Activated naive CD8-positive, alpha-beta T cell treated with anti-CD3 and anti-CD28 coated beads, Interleukin-2, amount 50 U/mL, for 24 hours (primary cell): ENCODE results near the gene NBR1.
A peak's percentile ranks its signal among the peaks of the same experiment; 100 is the strongest.
"Not testable (repeated sequence)": the region's sequence is repeated elsewhere in the genome, so short reads cannot be mapped to it uniquely, and the experiment has no call there.

ENCODE experiments used
- ATAC-seq: fragments of 150-1000 bp; cut with Tn5 transposase; one replicate; pipeline ENCODE4 v1.10.0; 2021
- DNase-seq: peaks from one replicate; pipeline ENCODE4 v3.0.0; 2021
- H3K27ac Mint-ChIP-seq: one replicate; pipeline ENCODE4 v1.8.0; 2021; ENCODE audit warnings: mild to moderate bottlenecking, mixed read lengths
- H3K27me3 Mint-ChIP-seq: one replicate; pipeline ENCODE4 v1.8.0; 2021; ENCODE audit warnings: mixed read lengths
- H3K36me3 Mint-ChIP-seq: one replicate; pipeline ENCODE4 v1.8.0; 2021; ENCODE audit warnings: low read depth, mixed read lengths
- H3K4me1 Mint-ChIP-seq: one replicate; pipeline ENCODE4 v1.8.0; 2021; ENCODE audit warnings: mixed read lengths
- H3K4me3 Mint-ChIP-seq: one replicate; pipeline ENCODE4 v1.8.0; 2021; ENCODE audit warnings: mild to moderate bottlenecking, moderate library complexity, mixed read lengths
- H3K9me3 Mint-ChIP-seq: one replicate; pipeline ENCODE4 v1.8.0; 2021; ENCODE audit warnings: mixed read lengths

The NBR1 gene

DNA sequence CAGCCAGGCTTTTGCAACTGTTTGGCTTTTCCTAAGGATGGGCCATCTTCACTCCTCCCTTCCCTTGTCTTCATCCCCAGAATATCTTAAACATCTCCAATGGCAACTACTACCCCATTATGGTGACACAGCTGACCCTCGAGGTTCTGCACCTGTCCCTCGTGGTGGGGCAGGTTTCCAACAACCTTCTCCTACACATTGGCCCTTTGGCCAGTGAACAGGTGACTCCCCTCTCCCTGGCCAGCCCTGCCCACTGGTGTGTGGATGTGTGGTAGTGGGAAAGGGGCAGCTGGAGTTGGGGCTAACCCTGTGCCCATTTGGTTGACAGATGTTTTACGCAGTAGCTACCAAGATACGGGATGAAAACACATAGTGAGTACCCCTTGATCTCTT is 45.4 kb downstream of the NBR1 start:
- peaks cover 42% of the 10 kb centered on the region for H3K4me1 Mint-ChIP-seq
- no peaks in the 10 kb centered on the region for H3K9me3 Mint-ChIP-seq
- H3K36me3 Mint-ChIP-seq, result peaks cover 16% of the 10 kb centered on the region
- H3K27me3 Mint-ChIP-seq, result no peaks in the 10 kb centered on the region
- ATAC-seq (no peak), DNase-seq (no peak)
- no peak overlapping the region for H3K27ac Mint-ChIP-seq
- H3K4me3 Mint-ChIP-seq, result no peak overlapping the region

DNA sequence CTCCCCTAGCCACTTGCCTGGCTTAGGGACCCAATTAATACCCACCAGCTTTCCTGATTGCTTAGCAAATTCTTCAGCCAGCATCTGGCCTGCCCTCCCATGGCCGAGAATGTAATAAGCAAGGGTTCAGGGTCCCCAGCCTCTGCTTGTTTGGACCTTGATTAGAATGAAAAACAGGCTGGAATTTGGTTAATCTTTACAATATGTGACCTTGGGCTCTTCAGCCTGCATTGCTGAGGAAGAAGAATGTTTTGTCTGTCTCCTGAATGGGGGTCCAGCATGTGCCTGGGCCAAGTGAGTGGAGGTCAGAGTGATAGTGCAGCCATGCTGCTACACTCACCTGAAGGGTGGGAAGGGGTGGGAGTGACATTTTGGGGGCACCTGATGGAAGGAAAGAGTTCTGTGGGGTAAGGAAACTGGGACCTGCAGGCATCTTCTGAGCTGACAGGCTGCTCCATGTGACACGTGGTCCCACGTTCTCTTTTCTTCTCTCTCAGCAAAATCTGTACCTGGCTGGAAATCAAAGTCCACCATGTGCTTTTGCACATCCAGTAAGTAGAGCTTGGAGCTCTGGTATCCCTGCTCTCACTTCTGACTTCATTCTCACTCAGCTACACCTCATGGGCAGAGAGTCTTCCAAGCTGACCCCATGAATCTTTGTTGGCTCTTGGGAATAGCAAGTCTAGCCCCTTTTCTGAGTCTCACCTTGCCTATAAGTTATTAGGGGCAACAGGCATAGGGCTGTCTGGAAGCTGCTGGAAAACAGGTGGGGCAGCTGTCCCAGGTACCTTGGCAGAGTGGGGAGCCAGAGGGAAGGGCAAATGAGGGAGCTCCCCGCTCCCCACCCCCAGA is 46.0 kb downstream of the NBR1 start:
- H3K36me3 Mint-ChIP-seq, result peaks cover 16% of the 10 kb centered on the region
- H3K27ac Mint-ChIP-seq, result peak overlapping the region; percentile 81
- no peak for ATAC-seq
- H3K9me3 Mint-ChIP-seq, result no peaks in the 10 kb centered on the region
- peaks cover 41% of the 10 kb centered on the region for H3K4me1 Mint-ChIP-seq
- no peak overlapping the region for H3K4me3 Mint-ChIP-seq
- DNase-seq, result no peak
- H3K27me3 Mint-ChIP-seq, result no peaks in the 10 kb centered on the region

DNA sequence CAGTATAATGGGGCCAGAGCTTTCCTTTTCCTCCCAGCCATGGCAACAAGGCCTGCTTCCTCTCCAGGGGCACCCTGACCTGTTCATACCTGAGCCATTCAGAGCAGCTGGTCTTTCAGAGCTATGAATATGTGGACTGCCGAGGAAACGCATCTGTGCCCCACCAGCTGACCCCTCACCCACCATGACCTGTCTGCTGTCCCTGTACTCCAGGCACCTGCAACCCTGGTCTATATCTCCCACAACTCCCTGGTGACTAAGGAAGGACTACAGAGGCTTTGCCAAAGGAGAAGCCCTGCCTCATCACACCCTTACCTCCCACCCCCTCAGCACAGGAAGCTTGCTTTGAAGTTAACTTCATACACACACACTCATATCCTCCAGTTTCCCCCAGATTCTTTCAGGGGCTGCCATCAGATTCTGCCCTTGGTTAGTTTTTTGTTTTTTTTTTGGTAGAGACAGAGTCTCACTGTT is 46.6 kb downstream of the NBR1 start:
- Mint-ChIP-seq H3K4me1 (peaks cover 36% of the 10 kb centered on the region), H3K27me3 (no peaks in the 10 kb centered on the region), H3K27ac (peak overlapping the region; percentile 81), H3K9me3 (no peaks in the 10 kb centered on the region), H3K4me3 (no peak overlapping the region), H3K36me3 (peaks cover 16% of the 10 kb centered on the region)
- ATAC-seq, result peak; percentile 90
- DNase-seq, result no peak

DNA sequence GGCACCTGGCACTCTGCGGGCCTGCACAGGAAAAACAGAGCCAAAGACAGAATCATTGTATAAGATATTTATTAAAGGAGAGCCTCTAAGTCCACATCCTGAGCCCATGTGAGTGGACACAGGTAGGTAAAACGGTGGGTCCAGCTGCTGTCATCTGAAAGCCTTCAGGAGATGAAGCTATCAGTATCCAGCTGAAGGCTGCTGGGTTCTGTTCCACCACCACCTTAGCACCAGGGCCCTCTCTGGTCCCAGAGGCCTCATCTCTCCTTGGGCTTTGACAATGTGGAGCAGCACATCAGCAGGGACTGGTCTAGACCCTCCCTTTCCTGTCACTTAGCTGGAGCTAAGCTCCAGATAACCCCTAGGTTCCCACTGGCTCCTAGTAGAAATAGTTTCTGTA is 48.0 kb downstream of the NBR1 start:
- no peak overlapping the region for H3K4me3 Mint-ChIP-seq
- H3K4me1 Mint-ChIP-seq, result peaks cover 23% of the 10 kb centered on the region
- ATAC-seq (no peak), DNase-seq (no peak)
- H3K27me3 Mint-ChIP-seq, result no peaks in the 10 kb centered on the region
- peaks cover 20% of the 10 kb centered on the region for H3K36me3 Mint-ChIP-seq
- H3K9me3 Mint-ChIP-seq, result no peaks in the 10 kb centered on the region
- H3K27ac Mint-ChIP-seq, result no peak overlapping the region

DNA sequence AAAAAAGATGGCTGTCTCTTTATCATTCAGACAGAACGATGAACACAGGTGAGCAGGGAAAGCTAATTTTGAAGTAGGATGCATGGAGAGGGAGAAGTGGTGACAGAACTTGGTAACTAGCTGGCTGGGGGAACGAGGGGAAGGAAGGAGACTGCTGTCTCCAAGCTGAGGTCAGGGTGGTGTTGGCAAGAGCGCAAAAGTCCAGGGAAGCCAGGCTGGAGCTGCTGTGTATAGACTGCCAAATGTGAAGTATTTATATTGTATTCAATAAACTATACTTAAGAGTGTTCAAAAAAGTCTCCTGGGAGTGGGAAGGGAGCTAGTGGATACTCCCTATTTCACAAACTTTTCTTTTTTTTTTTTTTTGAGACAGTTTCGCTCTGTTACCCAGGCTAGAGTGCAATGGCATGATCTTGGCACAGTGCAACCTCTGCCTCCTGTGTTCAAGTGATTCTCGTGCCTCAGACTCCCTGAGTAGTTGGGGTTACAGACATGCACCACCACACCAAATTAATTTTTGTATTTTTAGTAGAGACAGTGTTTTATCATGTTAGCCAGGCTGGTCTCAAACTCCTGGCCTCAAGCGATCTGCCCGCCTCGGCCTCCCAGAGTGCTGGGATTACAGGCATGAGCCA is 48.8 kb downstream of the NBR1 start:
- no peak overlapping the region for H3K27ac Mint-ChIP-seq
- no peaks in the 10 kb centered on the region for H3K9me3 Mint-ChIP-seq
- no peak overlapping the region for H3K4me3 Mint-ChIP-seq
- no peaks in the 10 kb centered on the region for H3K27me3 Mint-ChIP-seq
- DNase-seq (no peak), ATAC-seq (no peak)
- peaks cover 22% of the 10 kb centered on the region for H3K4me1 Mint-ChIP-seq
- H3K36me3 Mint-ChIP-seq, result peaks cover 20% of the 10 kb centered on the region

DNA sequence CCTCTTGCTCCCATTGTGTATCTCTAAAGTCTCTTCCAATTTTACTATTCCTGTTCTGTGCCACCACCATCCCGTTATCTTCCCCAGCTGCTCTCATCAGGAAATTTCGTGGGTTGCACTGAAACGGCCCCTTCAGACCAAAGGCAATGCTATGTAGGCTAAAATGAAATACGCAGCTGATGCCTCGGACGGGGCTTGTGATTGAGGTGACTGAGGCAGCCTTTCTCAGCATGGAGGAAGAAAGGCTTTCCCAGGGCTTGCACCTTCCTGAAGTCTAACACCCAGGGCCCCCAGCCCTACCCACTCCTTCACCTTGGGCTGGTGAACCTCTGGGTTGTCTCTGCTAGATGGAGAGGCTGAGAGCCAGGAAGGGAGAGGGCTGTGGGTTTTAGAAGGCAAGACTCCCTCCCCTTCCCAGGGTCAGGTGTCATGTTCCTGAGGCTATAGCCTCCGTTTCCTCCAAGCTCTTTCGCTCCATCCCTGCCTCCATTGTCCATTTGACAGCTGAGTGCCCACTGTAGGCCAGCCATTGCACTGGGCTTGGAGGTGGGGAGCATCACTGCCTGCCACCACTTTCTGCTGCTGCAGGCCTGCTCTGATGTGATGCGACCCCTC is 49.6 kb downstream of the NBR1 start:
- no peak overlapping the region for H3K4me3 Mint-ChIP-seq
- ATAC-seq, result no peak
- H3K36me3 Mint-ChIP-seq, result peaks cover 19% of the 10 kb centered on the region
- H3K27me3 Mint-ChIP-seq, result no peaks in the 10 kb centered on the region
- no peak overlapping the region for H3K27ac Mint-ChIP-seq
- DNase-seq, result no peak
- peaks cover 22% of the 10 kb centered on the region for H3K4me1 Mint-ChIP-seq
- H3K9me3 Mint-ChIP-seq, result no peaks in the 10 kb centered on the region

DNA sequence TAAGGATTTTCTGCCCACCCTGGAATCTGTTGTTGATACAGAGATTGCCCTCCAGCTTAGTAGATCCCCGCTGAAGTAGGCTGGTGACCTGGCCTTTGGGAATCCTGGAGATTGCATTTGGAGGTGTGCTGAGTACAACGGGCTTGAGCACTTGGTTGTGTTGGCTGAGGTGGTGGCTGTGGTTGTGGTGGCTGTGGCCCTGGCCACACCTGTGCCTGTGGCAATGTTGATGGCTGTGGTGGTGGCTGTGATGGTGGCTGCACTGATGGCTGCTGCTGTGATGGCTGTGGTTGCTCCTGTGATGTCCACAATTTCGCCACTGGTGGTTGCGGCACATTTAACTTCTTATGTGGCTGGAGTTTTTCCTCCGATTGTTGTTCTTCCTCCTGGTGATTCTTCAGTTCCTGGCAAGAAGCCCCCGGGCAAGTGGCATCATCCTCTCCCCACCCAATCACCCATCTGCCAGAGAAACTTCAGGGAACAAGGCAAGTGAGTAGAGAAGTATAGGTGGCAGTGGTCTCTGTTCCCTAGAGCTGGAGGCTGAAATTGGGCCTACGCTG is 53.2 kb downstream of the NBR1 start:
- DNase-seq (no peak), ATAC-seq (no peak)
- H3K27me3 Mint-ChIP-seq, result no peaks in the 10 kb centered on the region
- H3K4me3 Mint-ChIP-seq, result no peak overlapping the region
- peaks cover 9% of the 10 kb centered on the region for H3K36me3 Mint-ChIP-seq
- no peaks in the 10 kb centered on the region for H3K9me3 Mint-ChIP-seq
- H3K27ac Mint-ChIP-seq, result no peak overlapping the region
- H3K4me1 Mint-ChIP-seq, result no peaks in the 10 kb centered on the region

DNA sequence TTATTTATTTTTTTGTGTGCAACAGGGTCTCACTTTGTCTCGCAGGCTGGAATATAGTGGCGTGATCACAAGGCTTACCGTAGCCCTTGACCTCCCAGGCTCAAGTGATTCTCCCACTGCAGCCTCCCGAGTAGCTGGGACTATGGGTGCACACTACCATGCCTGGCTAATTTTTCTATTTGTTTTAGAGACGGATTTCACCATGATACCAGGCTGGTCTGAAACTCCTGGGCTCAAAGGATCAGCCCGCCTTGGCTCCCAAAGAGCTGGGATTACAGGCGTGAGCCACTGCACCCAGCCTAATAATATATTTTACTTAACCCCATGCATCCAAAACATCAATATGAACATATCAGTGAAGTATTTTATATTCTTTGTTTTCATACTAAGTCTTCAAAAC is 55.4 kb downstream of the NBR1 start:
- DNase-seq (no peak), ATAC-seq (no peak)
- no peaks in the 10 kb centered on the region for H3K9me3 Mint-ChIP-seq
- no peaks in the 10 kb centered on the region for H3K4me1 Mint-ChIP-seq
- H3K27me3 Mint-ChIP-seq, result no peaks in the 10 kb centered on the region
- H3K27ac Mint-ChIP-seq, result no peak overlapping the region
- no peak overlapping the region for H3K4me3 Mint-ChIP-seq
- peaks cover 7% of the 10 kb centered on the region for H3K36me3 Mint-ChIP-seq

DNA sequence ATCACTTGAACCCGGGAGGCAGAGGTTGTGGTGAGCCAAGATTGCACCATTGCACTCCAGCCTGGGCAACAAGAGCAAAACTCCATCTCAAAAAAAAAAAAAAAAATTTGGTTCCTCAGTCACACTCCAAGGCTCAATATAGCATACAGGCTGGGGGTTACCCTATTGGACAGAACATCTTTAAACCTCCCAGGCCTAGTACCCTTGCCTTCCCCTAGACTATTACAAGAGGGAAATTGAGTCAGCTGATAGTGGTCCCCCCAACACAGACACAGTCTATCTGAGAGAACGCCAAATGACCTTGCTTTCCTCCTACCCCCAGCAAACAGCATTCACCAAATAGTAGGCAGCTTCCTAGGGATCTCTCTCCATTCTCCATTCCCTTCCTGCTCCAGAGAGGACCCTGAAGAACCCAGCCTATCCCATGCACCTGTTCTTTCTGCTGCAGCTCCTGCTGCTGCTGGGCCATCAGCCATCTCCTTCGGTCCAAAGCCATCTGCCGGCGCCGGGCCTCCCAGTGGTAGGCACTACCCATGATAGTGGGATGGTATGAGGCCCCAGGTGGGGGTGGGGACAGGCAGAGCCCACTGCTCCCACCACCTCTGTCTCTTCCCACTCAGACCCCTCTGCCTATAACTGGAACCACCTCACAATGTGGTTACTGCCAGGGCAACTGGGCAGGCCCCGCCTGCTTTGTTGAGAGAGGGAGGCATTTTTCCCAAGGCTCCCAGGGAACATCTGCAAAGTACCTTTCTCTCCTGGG is 57.2 kb downstream of the NBR1 start, which contains the start of gene CCDC200:
CCDC200 (minus strand) TSS at position 604 of the 763 bp plus-strand sequence; CDS start at position 535, 69 bp downstream.
- not testable (repeated sequence) for H3K36me3 Mint-ChIP-seq, DNase-seq, H3K9me3 Mint-ChIP-seq, ATAC-seq, H3K27ac Mint-ChIP-seq, H3K4me1 Mint-ChIP-seq, H3K4me3 Mint-ChIP-seq, H3K27me3 Mint-ChIP-seq

DNA sequence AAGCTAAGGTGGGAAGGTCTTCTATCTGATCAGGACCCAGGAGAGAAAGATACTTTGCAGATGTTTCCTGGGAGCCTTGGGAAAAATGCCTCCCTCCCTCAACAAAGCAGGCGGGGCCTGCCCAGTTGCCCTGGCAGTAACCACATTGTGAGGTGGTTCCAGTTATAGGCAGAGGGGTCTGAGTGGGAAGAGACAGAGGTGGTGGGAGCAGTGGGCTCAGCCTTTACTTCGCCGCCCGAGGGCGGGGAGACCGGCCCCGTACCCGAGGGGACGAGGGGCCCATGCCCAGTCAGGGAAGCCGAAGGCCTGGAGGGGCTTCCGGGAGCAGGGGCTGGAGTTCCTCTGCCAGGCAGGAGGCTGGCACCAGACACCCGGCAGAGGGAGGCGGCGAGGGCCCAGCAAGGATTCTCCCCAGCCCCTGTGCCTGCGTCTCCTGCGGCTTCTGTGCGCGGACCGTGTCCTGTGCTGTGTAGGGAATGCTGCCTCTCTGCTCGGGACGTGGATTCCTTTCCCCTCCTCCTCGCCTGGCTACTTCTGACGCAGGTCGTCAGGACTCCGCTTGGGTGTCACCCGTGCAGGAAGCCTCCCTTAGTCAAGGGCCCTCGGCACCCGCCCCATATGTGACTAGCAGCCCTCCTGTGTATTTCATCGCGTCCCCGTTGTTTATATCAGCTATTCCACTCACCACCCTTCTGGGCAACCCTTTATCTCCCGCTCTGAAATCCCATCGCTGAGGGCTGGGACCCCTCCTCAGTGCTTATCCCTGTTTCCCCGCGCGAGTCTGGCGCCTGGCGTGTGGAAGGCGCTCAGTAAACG is 60.4 kb downstream of the NBR1 start:
- not testable (repeated sequence) for H3K9me3 Mint-ChIP-seq, ATAC-seq, DNase-seq, H3K36me3 Mint-ChIP-seq, H3K4me3 Mint-ChIP-seq, H3K4me1 Mint-ChIP-seq, H3K27me3 Mint-ChIP-seq, H3K27ac Mint-ChIP-seq

DNA sequence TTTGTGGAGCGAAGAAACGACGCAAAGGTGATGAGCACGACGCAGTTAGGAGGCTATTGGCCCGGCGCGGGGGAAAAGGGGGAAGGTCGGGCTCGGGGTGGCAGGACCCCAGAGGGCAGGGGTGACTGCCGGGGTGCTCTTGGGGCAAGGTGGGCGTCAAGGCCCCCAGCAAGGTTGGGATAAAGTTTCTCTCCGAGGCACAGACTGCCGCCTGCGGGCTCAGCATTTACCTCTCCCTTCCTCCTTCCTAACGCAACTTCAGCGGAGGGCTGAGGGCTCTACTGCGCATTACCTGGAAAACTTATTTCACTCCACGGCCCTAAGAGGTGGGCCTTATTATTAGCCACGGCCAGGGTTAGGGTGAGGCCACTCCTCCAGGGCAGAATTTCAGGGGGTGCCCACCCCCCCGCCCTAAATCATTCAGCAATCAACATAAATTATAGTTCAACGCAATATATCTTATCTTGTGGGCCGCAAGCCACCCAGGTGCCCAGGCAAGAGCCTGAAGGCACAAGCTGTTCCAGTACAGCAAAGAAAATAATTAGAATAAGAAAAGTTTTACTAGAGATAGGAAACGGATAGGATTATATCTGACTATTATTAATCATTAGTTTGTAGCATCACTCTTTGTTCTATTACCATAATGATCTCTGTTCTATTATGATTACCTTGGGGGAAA is 61.1 kb downstream of the NBR1 start:
- H3K4me1 Mint-ChIP-seq, H3K4me3 Mint-ChIP-seq, H3K27me3 Mint-ChIP-seq, H3K36me3 Mint-ChIP-seq, H3K9me3 Mint-ChIP-seq, H3K27ac Mint-ChIP-seq, ATAC-seq: not testable (repeated sequence)
- peak; percentile 57 for DNase-seq

DNA sequence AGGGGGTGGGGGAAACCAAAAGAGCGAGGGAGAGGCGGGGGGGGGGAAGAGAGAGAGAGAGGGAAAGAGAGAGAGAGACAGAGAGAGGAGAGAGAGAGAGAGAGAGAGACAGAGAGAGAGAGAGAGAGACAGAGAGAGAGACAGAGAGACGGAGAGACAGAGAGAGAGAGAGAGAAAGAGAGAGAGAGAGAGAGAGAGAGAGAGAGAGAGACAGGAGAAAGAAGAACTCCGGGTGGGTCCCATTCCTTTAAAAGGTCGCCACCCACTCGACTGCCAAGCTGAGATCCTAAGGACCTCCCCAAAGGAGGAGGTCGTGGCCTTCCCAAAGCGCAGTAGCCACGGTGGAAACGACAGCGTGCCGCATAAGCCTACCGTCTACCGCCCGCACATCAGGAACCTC is 62.2 kb downstream of the NBR1 start:
- not testable (repeated sequence) for H3K27ac Mint-ChIP-seq, H3K27me3 Mint-ChIP-seq, H3K4me1 Mint-ChIP-seq, H3K36me3 Mint-ChIP-seq, DNase-seq, ATAC-seq, H3K9me3 Mint-ChIP-seq, H3K4me3 Mint-ChIP-seq

DNA sequence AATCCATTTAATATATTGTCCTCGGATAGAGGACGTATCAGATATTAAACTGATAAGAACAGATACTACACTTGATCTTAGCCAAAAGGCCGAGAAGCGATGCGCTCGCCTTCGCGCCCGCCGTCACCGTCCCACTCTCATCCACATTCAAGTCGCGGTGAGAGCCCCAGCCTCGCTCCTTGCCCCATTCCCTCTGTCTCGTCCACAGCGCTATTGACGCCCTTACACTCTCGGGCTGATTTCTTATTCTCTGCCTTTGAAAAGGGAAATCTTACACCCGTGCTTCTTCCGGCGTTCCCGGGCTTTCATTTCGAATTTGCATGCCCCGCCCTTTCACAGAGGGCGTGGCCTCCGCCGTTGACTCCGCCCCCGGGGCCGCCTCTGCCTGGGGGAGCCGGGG is 62.9 kb downstream of the NBR1 start, which contains the start of gene RNU2-1:
RNU2-1 (minus strand) TSS at position 101 of the 400 bp plus-strand sequence.
- not testable (repeated sequence) for H3K9me3 Mint-ChIP-seq, H3K4me3 Mint-ChIP-seq, H3K4me1 Mint-ChIP-seq, H3K27ac Mint-ChIP-seq, H3K27me3 Mint-ChIP-seq, H3K36me3 Mint-ChIP-seq, DNase-seq, ATAC-seq
